Ureter (tissue), 1 donor: Measurements from ENCODE around the gene P2RY14. TPM values are rescaled to one million over a fixed set of nuclear protein-coding genes. Genes with fewer than 3 reads are reported as not detected.
"Not testable (repeated sequence)": the region's sequence is repeated elsewhere in the genome, so short reads cannot be mapped to it uniquely, and the experiment has no call there.

Source experiments
- DNase-seq: peaks from one replicate; pipeline ENCODE4 v3.0.0-alpha.2; 2020; ENCODE audit warnings: low spot score
- total RNA-seq: library from RNA; stranded (reverse); gene quantifications from one replicate; pipeline ENCODE4 v1.2.4, GENCODE V29; 2023
- donor health status: DM: yes; HTN: yes; CAD: no.

P2RY14 gene
- total RNA-seq, 1 donor from 2014 or later: 0.68 TPM

- DNase-seq: no peak
Measured at GRCh38 chr3:151262871-151263525, 15.3 kb downstream of the P2RY14 start.

DNA sequence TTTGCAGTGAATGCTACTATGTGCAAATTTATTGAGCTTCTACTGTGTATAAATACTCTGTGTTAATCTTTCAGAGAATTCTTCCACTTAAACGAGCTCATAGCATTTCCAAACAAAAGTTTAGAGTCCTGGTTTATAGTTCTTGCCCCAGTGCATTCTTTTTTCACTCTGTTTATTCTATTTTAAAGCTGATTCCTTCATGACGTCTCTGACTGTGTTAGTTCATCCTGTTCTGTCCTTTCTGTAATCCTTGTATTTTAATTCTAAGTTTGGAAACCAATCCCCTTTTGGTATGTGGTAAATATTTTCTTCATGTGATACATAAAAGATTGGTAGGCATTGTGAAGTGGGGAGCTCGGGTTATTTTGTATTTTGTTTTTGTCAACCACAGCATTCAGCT lies 18.7 kb downstream of the P2RY14 start:
- no peak for DNase-seq

- no peak for DNase-seq
Measured at GRCh38 chr3:151256749-151257148, 21.6 kb downstream of the P2RY14 start.

GRCh38 chr3:151248772-151249337 lies 29.5 kb downstream of the P2RY14 start:
- no peak for DNase-seq

- DNase-seq: not testable (repeated sequence)
Measured at GRCh38 chr3:151242006-151242405, 36.3 kb downstream of the P2RY14 start.

DNA sequence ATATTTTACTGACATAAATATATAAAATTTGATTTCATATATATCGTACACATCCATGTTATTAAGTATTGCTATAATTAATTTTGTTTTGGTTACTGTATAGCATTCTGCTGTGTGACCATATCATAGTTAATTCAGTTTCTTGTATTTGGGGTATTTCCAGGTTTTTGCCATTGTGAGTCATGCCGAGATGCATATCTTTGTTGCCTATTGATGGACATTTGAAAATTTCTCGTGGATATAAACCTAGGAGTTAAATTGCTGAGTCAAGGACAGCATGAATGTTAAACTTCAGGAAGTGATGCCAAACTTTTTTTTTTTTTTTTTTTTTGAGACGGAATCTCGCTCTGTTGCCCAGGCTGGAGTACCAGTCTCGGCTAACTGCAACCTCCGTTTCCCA lies 41.6 kb downstream of the P2RY14 start:
- no peak for DNase-seq

DNA sequence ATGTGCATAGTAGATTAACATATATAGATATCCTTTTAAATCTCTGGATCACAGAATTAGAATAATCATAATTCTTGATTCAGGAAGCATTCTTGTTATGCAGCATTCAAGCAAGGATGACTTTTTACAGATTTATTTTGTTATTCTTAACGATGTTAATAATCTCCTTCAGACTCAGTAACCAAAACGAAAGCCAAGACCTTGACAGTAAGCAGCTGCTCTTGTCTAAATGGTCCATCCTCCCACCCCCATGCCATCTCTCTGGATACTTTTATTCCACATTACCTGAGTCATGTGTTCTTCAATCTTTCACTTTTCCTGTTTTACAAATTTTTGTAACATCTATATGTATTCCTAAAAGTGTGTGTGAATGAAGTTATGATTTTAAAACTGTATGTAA lies 42.0 kb downstream of the P2RY14 start:
- no peak for DNase-seq

- DNase-seq: no peak
Measured at GRCh38 chr3:151234825-151235224, 43.5 kb downstream of the P2RY14 start.

DNA sequence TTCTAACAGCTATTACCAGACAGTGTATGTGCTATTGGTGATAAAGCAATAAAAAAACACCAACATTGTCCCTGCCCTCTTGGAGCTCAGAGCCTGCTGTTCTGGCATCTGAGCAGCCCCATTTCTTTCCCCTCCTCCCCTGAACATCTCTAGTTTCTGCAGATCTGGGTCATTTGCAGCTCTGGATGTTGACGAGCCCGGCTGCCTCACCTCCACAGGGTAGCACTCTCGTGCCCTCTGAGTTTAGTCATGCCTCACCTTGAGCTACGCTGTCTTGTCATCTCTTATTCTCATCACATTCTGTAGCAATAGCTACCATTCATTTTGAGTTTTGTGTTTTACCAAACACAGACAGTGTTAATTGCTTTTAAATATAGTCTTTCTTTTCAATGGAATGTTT lies 45.4 kb downstream of the P2RY14 start:
- DNase-seq: no peak

DNA sequence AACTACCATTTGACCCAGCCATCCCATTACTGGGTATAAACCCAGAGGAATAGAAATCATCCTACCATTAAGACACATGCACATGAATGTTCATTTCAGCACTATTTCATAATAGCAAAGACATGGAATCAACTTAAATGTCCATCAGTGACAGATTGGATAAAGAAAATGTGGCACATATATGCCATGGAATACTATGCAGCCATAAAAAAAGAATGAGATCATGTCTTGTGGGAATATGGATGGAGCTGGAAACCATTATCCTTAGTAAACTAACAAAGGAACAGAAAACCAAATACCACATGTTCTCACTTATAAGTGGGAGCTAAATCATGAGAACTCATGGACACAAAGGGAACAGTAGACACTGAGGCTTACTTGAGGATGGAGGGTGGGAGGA lies 45.9 kb downstream of the P2RY14 start:
- DNase-seq: not testable (repeated sequence)

GRCh38 chr3:151230646-151231045 lies 47.7 kb downstream of the P2RY14 start:
- no peak for DNase-seq

GRCh38 chr3:151228666-151229040 lies 49.7 kb downstream of the P2RY14 start:
- no peak for DNase-seq

DNA sequence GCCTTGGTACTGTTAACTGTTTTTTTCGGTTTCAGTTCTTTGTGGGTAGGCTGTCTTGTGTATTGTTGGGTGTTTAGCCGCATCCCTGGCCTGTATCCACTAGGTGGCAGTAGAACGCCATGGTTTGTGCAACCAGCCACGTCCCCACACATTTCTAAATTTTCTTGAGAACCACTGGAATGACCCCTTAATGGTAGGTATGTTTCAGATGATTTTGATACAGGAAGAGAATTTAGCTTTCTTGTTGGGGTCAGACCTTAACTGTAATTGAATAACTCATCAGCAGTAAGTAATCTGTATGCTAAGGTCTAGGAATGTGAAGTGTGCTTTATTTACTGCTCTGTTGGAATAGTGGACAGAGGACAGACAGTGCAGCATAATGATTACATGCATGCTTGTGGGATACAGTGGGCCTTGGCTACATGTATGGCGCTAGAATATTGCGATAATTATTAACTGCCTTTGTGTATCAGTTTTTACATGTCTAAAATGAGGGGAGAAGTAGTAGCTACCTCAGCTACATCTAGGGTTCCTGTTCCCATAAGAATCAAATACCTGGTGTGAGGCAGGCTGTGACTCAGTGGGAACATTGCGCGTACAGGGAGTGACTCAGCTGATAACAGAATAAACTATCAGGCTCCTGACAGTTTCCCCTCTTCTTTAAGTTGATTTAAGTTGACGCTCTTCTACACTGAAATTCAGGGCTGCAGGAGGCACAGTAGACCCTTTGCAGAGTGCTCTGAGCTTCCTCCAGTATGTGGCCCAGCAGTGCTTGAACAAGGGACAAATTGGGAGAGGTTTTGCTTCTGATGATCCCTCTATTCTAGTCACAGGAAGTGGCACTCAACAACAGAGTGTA lies 50.3 kb downstream of the P2RY14 start:
- peak; percentile 80 for DNase-seq

- DNase-seq: no peak
Measured at GRCh38 chr3:151227266-151227806, 51.0 kb downstream of the P2RY14 start.

GRCh38 chr3:151226825-151227224 lies 51.5 kb downstream of the P2RY14 start:
- DNase-seq: no peak

DNA sequence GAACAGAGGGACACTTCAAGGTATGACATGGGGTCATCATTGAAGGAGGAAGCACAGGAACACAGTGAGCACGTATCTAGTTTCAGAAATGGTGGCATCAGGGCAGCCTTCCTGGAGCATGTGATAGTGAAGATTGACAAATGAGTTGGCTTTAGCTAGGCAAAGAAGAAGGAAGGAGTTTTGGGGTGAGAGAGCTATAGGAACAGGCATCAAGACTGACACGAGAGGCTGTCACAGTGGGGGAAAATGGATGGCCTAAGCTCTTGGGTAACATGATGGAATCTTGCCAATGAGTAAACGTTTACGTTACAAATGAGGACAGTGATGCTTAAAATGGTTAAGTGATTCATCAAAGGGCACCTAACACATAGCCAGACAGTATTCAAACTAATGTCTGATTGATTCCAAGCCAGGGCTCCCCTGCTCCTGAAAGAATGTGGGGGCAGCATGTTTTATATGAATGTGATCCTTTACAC lies 52.2 kb downstream of the P2RY14 start:
- no peak for DNase-seq

- DNase-seq: no peak
Measured at GRCh38 chr3:151225040-151225975, 53.0 kb downstream of the P2RY14 start.

- no peak for DNase-seq
Measured at GRCh38 chr3:151224268-151224866, 54.0 kb downstream of the P2RY14 start.

GRCh38 chr3:151219056-151219455 lies 59.3 kb downstream of the P2RY14 start:
- no peak for DNase-seq

DNA sequence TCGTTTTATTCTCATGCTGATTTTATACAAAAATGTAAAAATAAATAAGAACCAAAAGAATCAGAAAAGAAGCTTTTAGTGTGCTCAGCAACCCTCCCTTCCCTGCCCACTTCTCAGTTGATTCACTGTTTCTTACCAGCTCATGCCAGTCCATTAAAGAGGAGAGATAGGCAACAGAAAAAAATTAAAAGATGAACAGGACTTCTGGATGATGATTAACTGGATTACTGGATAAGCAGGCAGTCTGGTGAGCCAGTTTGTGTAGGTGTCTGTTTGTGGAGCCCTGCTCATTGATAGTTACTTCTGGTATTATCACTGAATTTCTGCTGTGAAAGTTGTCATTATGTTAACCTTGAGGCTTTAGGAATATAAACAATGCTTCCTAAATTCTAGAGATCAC lies 60.2 kb downstream of the P2RY14 start:
- no peak for DNase-seq
